ENCODE results near the gene DICER1. TPM values are rescaled to one million over a fixed set of nuclear protein-coding genes. Genes with fewer than 3 reads are reported as not detected.
A peak's percentile ranks its signal among the peaks of the same experiment; 100 is the strongest.

The DICER1 gene
- total RNA-seq, 1 experiment from 2014 or later, result 62.0 TPM

GRCh38 chr14:95078867-95079266, 78.5 kb downstream of the DICER1 start:
- ChIA-PET CTCF (no interaction called here), POLR2A (no interaction called here)
- Mint-ChIP-seq H3K9me3 (peaks cover 4% of the 10 kb centered on the region), H3K27ac (no peak overlapping the region), H3K4me1 (peaks cover 11% of the 10 kb centered on the region), H3K36me3 (no peaks in the 10 kb centered on the region; the same call in 1 of the 2 replicates), H3K27me3 (ENCODE audit: low read depth) (no peaks in the 10 kb centered on the region; the same call in 1 of the 2 replicates), H3K4me3 (no peak overlapping the region)
- DNase-seq (ENCODE audit: low spot score) (peak; percentile 27), ATAC-seq (peak; percentile 92)
- TF ChIP-seq FOXP4 (CRISPR knock-in tag; IDR thresholded peaks at IDR 0.05) (no peak), HMGA2 (CRISPR knock-in tag; IDR thresholded peaks at IDR 0.05) (no peak), CREM (CRISPR knock-in tag; IDR thresholded peaks at IDR 0.05) (no peak), ZNF317 (CRISPR knock-in tag; IDR thresholded peaks at IDR 0.05; ENCODE audit: borderline replicate concordance, low read depth) (no peak), FOXK1 (CRISPR knock-in tag; IDR thresholded peaks at IDR 0.05) (no peak), SMAD3 (CRISPR knock-in tag; IDR thresholded peaks at IDR 0.05; ENCODE audit: borderline replicate concordance) (no peak), ZNF138 (CRISPR knock-in tag; conservative IDR thresholded peaks at IDR 0.05) (no peak), ZNF416 (CRISPR knock-in tag; IDR thresholded peaks at IDR 0.05) (no peak), E2F5 (CRISPR knock-in tag; IDR thresholded peaks at IDR 0.05) (no peak), PRRX2 (CRISPR knock-in tag; IDR thresholded peaks at IDR 0.05) (no peak), OVOL2 (CRISPR knock-in tag; IDR thresholded peaks at IDR 0.05; ENCODE audit: borderline replicate concordance) (no peak), IRF2 (CRISPR knock-in tag; IDR thresholded peaks at IDR 0.05; ENCODE audit: borderline replicate concordance, low read depth) (no peak), ZNF232 (CRISPR knock-in tag; IDR thresholded peaks at IDR 0.05) (no peak), CDX4 (CRISPR knock-in tag; IDR thresholded peaks at IDR 0.05; ENCODE audit: borderline replicate concordance) (no peak), TEAD1 (CRISPR knock-in tag; IDR thresholded peaks at IDR 0.05) (no peak), SP1 (CRISPR knock-in tag; conservative IDR thresholded peaks at IDR 0.05) (no peak), NFATC4 (CRISPR knock-in tag; IDR thresholded peaks at IDR 0.05) (no peak)

- no peak overlapping the region for H3K4me3 Mint-ChIP-seq
- ATAC-seq (no peak), DNase-seq (ENCODE audit: low spot score) (no peak)
- no peaks in the 10 kb centered on the region; the same call in 1 of the 2 replicates for H3K27me3 Mint-ChIP-seq (ENCODE audit: low read depth)
- CTCF ChIA-PET, result interaction anchor here (1.0 kb wide), 1 partner anchor 355 kb away, joined by 3 read pairs; no protein-coding TSS in a partner anchor
- H3K27ac Mint-ChIP-seq, result no peak overlapping the region
- peaks cover 4% of the 10 kb centered on the region for H3K9me3 Mint-ChIP-seq
- peaks cover 11% of the 10 kb centered on the region for H3K4me1 Mint-ChIP-seq
- H3K36me3 Mint-ChIP-seq, result no peaks in the 10 kb centered on the region
- POLR2A ChIA-PET, result no interaction called here
- TF ChIP-seq ZNF219 (CRISPR knock-in tag; IDR thresholded peaks at IDR 0.05; ENCODE audit: borderline replicate concordance) (no peak), TCF7 (CRISPR knock-in tag; IDR thresholded peaks at IDR 0.05; ENCODE audit: low read depth) (no peak), SMAD4 (CRISPR knock-in tag; IDR thresholded peaks at IDR 0.05) (no peak), JAZF1 (CRISPR knock-in tag; IDR thresholded peaks at IDR 0.05) (no peak), CDX4 (CRISPR knock-in tag; IDR thresholded peaks at IDR 0.05; ENCODE audit: borderline replicate concordance) (no peak), SOX15 (CRISPR knock-in tag; IDR thresholded peaks at IDR 0.05) (no peak), FOXP4 (CRISPR knock-in tag; IDR thresholded peaks at IDR 0.05) (no peak), TEAD1 (CRISPR knock-in tag; IDR thresholded peaks at IDR 0.05) (no peak), RELA (CRISPR knock-in tag; IDR thresholded peaks at IDR 0.05; ENCODE audit: borderline replicate concordance) (no peak), JUN (CRISPR knock-in tag; IDR thresholded peaks at IDR 0.05) (no peak), CBFB (CRISPR knock-in tag; IDR thresholded peaks at IDR 0.05; ENCODE audit: low read depth) (no peak), ESRRA (CRISPR knock-in tag; IDR thresholded peaks at IDR 0.05; ENCODE audit: borderline replicate concordance) (no peak), ZNF671 (CRISPR knock-in tag; IDR thresholded peaks at IDR 0.05) (no peak), SP1 (CRISPR knock-in tag; conservative IDR thresholded peaks at IDR 0.05) (no peak), NFYB (CRISPR knock-in tag; conservative IDR thresholded peaks at IDR 0.05; ENCODE audit: low read depth) (no peak), ZNF121 (CRISPR knock-in tag; IDR thresholded peaks at IDR 0.05) (no peak), KAT7 (CRISPR knock-in tag; IDR thresholded peaks at IDR 0.05; ENCODE audit: borderline replicate concordance) (no peak), MLX (CRISPR knock-in tag; IDR thresholded peaks at IDR 0.05) (no peak)
Observed at GRCh38 chr14:95077345-95077744, 80.0 kb downstream of the DICER1 start.
